Hepatic stellate cell (primary cell): ENCODE measurements around the gene TMEM165.

ENCODE experiments used
- DNase-seq: peaks from one replicate; pipeline ENCODE4 v3.0.0; 2011; ENCODE audit warnings: low spot score

The TMEM165 gene

GRCh38 chr4:55406545-55406944 is 10.8 kb downstream of the TMEM165 start:
- no peak for DNase-seq

- DNase-seq = no peak
Observed at GRCh38 chr4:55407119-55407518, 11.4 kb downstream of the TMEM165 start.

- DNase-seq = no peak
Observed at GRCh38 chr4:55407764-55408163, 12.0 kb downstream of the TMEM165 start.

- DNase-seq = peak; percentile 48
Observed at GRCh38 chr4:55409468-55410171, 13.9 kb downstream of the TMEM165 start.

GRCh38 chr4:55410431-55410830 is 14.7 kb downstream of the TMEM165 start:
- DNase-seq = no peak

GRCh38 chr4:55411621-55412020 is 15.9 kb downstream of the TMEM165 start:
- no peak for DNase-seq

- no peak for DNase-seq
Observed at GRCh38 chr4:55416176-55416575, 20.4 kb downstream of the TMEM165 start.

- DNase-seq = no peak
Observed at GRCh38 chr4:55424791-55425190, 29.0 kb downstream of the TMEM165 start.

GRCh38 chr4:55431710-55432336 is 36.1 kb downstream of the TMEM165 start:
- no peak for DNase-seq

- no peak for DNase-seq
Observed at GRCh38 chr4:55435141-55435841, 39.5 kb downstream of the TMEM165 start.

- DNase-seq = no peak
Observed at GRCh38 chr4:55437356-55437796, 41.6 kb downstream of the TMEM165 start.

GRCh38 chr4:55437823-55438222 is 42.1 kb downstream of the TMEM165 start:
- DNase-seq = no peak

- no peak for DNase-seq
Observed at GRCh38 chr4:55438314-55438713, 42.6 kb downstream of the TMEM165 start.

GRCh38 chr4:55439023-55439422 is 43.3 kb downstream of the TMEM165 start:
- DNase-seq = no peak

GRCh38 chr4:55440786-55441185 is 45.0 kb downstream of the TMEM165 start:
- DNase-seq = no peak

- no peak for DNase-seq
Observed at GRCh38 chr4:55442541-55442940, 46.8 kb downstream of the TMEM165 start.

GRCh38 chr4:55444827-55445226 is 49.1 kb downstream of the TMEM165 start:
- no peak for DNase-seq

GRCh38 chr4:55445921-55446577 is 50.3 kb downstream of the TMEM165 start:
- DNase-seq = peak; percentile 25

- DNase-seq = no peak
Observed at GRCh38 chr4:55446578-55446922, 50.8 kb downstream of the TMEM165 start.

GRCh38 chr4:55447108-55447708 is 51.5 kb downstream of the TMEM165 start:
- no peak for DNase-seq

GRCh38 chr4:55447831-55448230 is 52.1 kb downstream of the TMEM165 start:
- no peak for DNase-seq

GRCh38 chr4:55450566-55450965 is 54.8 kb downstream of the TMEM165 start:
- no peak for DNase-seq
